ENCODE results near the gene POLRMT.

Gene POLRMT

GRCh38 chr19:644789-645188 is 11.5 kb upstream of the POLRMT start:
- Histone ChIP-seq H3K27ac (ENCODE audit: low read depth, low read length, severe bottlenecking) (no peak overlapping the region), H3K4me1 (ENCODE audit: control insufficient read depth, insufficient read depth, low read length, poor library complexity, severe bottlenecking) (no peaks in the 10 kb centered on the region), H3K9me3 (ENCODE audit: control insufficient read depth, low read length) (no peaks in the 10 kb centered on the region), H3K36me3 (ENCODE audit: control insufficient read depth, insufficient read depth, low read length) (peaks cover 46% of the 10 kb centered on the region), H3K4me3 (ENCODE audit: extremely low read depth, insufficient read depth, low read length, poor library complexity, severe bottlenecking) (no peak overlapping the region)
- 92 to 97% methylated on average over 7 to 13 of the region's 14 CpGs for WGBS, 2 experiments (ENCODE audit: insufficient coverage in 2 of 2)

- Histone ChIP-seq H3K27ac (ENCODE audit: low read depth, low read length, severe bottlenecking) (no peak overlapping the region), H3K36me3 (ENCODE audit: control insufficient read depth, insufficient read depth, low read length) (peaks cover 43% of the 10 kb centered on the region), H3K9me3 (ENCODE audit: control insufficient read depth, low read length) (no peaks in the 10 kb centered on the region), H3K4me1 (ENCODE audit: control insufficient read depth, insufficient read depth, low read length, poor library complexity, severe bottlenecking) (no peaks in the 10 kb centered on the region), H3K4me3 (ENCODE audit: extremely low read depth, insufficient read depth, low read length, poor library complexity, severe bottlenecking) (no peak overlapping the region)
- 89 to 90% methylated on average over 21 to 27 of the region's 28 CpGs for WGBS, 2 experiments (ENCODE audit: insufficient coverage in 2 of 2)
Measured at GRCh38 chr19:644363-644762, 11.0 kb upstream of the POLRMT start.

- peaks cover 36% of the 10 kb centered on the region for H3K36me3 ChIP-seq (ENCODE audit: control insufficient read depth, insufficient read depth, low read length)
- 94% methylated on average over 22 to 24 of the region's 24 CpGs for WGBS, 2 experiments (ENCODE audit: insufficient coverage in 2 of 2)
- no peaks in the 10 kb centered on the region for H3K9me3 ChIP-seq (ENCODE audit: control insufficient read depth, low read length)
- H3K4me3 ChIP-seq (ENCODE audit: extremely low read depth, insufficient read depth, low read length, poor library complexity, severe bottlenecking), result no peak overlapping the region
- no peak overlapping the region for H3K27ac ChIP-seq (ENCODE audit: low read depth, low read length, severe bottlenecking)
- no peaks in the 10 kb centered on the region for H3K4me1 ChIP-seq (ENCODE audit: control insufficient read depth, insufficient read depth, low read length, poor library complexity, severe bottlenecking)
Measured at GRCh38 chr19:643736-644135, 10.4 kb upstream of the POLRMT start.

- no peaks in the 10 kb centered on the region for H3K9me3 ChIP-seq (ENCODE audit: control insufficient read depth, low read length)
- no peak overlapping the region for H3K27ac ChIP-seq (ENCODE audit: low read depth, low read length, severe bottlenecking)
- H3K36me3 ChIP-seq (ENCODE audit: control insufficient read depth, insufficient read depth, low read length), result peaks cover 31% of the 10 kb centered on the region
- no peaks in the 10 kb centered on the region for H3K4me1 ChIP-seq (ENCODE audit: control insufficient read depth, insufficient read depth, low read length, poor library complexity, severe bottlenecking)
- WGBS, 2 experiments (ENCODE audit: insufficient coverage in 2 of 2), result 93 to 94% methylated on average over 51 to 60 of the region's 70 CpGs
- no peak overlapping the region for H3K4me3 ChIP-seq (ENCODE audit: extremely low read depth, insufficient read depth, low read length, poor library complexity, severe bottlenecking)
Measured at GRCh38 chr19:642767-643727, 9.7 kb upstream of the POLRMT start.

GRCh38 chr19:641702-642101 is 8.4 kb upstream of the POLRMT start:
- Histone ChIP-seq H3K9me3 (ENCODE audit: control insufficient read depth, low read length) (no peaks in the 10 kb centered on the region), H3K27ac (ENCODE audit: low read depth, low read length, severe bottlenecking) (no peak overlapping the region), H3K36me3 (ENCODE audit: control insufficient read depth, insufficient read depth, low read length) (peaks cover 18% of the 10 kb centered on the region), H3K4me1 (ENCODE audit: control insufficient read depth, insufficient read depth, low read length, poor library complexity, severe bottlenecking) (no peaks in the 10 kb centered on the region), H3K4me3 (ENCODE audit: extremely low read depth, insufficient read depth, low read length, poor library complexity, severe bottlenecking) (no peak overlapping the region)
- 94 to 95% methylated on average over 15 to 17 of the region's 17 CpGs for WGBS, 2 experiments (ENCODE audit: insufficient coverage in 2 of 2)

GRCh38 chr19:640606-641189 is 7.4 kb upstream of the POLRMT start:
- Histone ChIP-seq H3K27ac (ENCODE audit: low read depth, low read length, severe bottlenecking) (no peak overlapping the region), H3K9me3 (ENCODE audit: control insufficient read depth, low read length) (no peaks in the 10 kb centered on the region), H3K4me3 (ENCODE audit: extremely low read depth, insufficient read depth, low read length, poor library complexity, severe bottlenecking) (no peak overlapping the region), H3K36me3 (ENCODE audit: control insufficient read depth, insufficient read depth, low read length) (peaks cover 8% of the 10 kb centered on the region), H3K4me1 (ENCODE audit: control insufficient read depth, insufficient read depth, low read length, poor library complexity, severe bottlenecking) (no peaks in the 10 kb centered on the region)
- WGBS, 2 experiments (ENCODE audit: insufficient coverage in 2 of 2), result 94 to 95% methylated on average over 24 to 27 of the region's 31 CpGs

GRCh38 chr19:640161-640558 is 6.8 kb upstream of the POLRMT start:
- Histone ChIP-seq H3K4me1 (ENCODE audit: control insufficient read depth, insufficient read depth, low read length, poor library complexity, severe bottlenecking) (no peaks in the 10 kb centered on the region), H3K4me3 (ENCODE audit: extremely low read depth, insufficient read depth, low read length, poor library complexity, severe bottlenecking) (peak overlapping the region; percentile 24), H3K27ac (ENCODE audit: low read depth, low read length, severe bottlenecking) (no peak overlapping the region), H3K36me3 (ENCODE audit: control insufficient read depth, insufficient read depth, low read length) (peaks cover 5% of the 10 kb centered on the region), H3K9me3 (ENCODE audit: control insufficient read depth, low read length) (no peaks in the 10 kb centered on the region)
- WGBS, 2 experiments (ENCODE audit: insufficient coverage in 2 of 2), result 54 to 57% methylated on average over 22 to 23 of the region's 25 CpGs

- Histone ChIP-seq H3K36me3 (ENCODE audit: control insufficient read depth, insufficient read depth, low read length) (peaks cover 5% of the 10 kb centered on the region), H3K4me3 (ENCODE audit: extremely low read depth, insufficient read depth, low read length, poor library complexity, severe bottlenecking) (peak within 1 kb of the TSS; percentile 37), H3K27ac (ENCODE audit: low read depth, low read length, severe bottlenecking) (no peak within 1 kb of the TSS), H3K9me3 (ENCODE audit: control insufficient read depth, low read length) (no peaks in the 10 kb centered on the region), H3K4me1 (ENCODE audit: control insufficient read depth, insufficient read depth, low read length, poor library complexity, severe bottlenecking) (no peaks in the 10 kb centered on the region)
- WGBS, 2 experiments (ENCODE audit: insufficient coverage in 2 of 2), result 8 to 9% methylated on average over 67 to 82 of the region's 109 CpGs
Measured at GRCh38 chr19:639253-640160, 6.2 kb upstream of the POLRMT start, which contains the start of gene FGF22. Gene FGF22, plus strand, starts transcription at chr19:639879. Its CDS starts 47 bp downstream, at chr19:639926.

- Histone ChIP-seq H3K9me3 (ENCODE audit: control insufficient read depth, low read length) (no peaks in the 10 kb centered on the region), H3K36me3 (ENCODE audit: control insufficient read depth, insufficient read depth, low read length) (no peaks in the 10 kb centered on the region), H3K4me3 (ENCODE audit: extremely low read depth, insufficient read depth, low read length, poor library complexity, severe bottlenecking) (peak overlapping the region; percentile 37), H3K4me1 (ENCODE audit: control insufficient read depth, insufficient read depth, low read length, poor library complexity, severe bottlenecking) (peaks cover 3% of the 10 kb centered on the region), H3K27ac (ENCODE audit: low read depth, low read length, severe bottlenecking) (no peak overlapping the region)
- WGBS, 2 experiments (ENCODE audit: insufficient coverage in 2 of 2), result 72 to 76% methylated on average over 13 to 15 of the region's 17 CpGs
Measured at GRCh38 chr19:638906-639252, 5.5 kb upstream of the POLRMT start.

GRCh38 chr19:634975-635652 is 1.8 kb upstream of the POLRMT start:
- H3K27ac ChIP-seq (ENCODE audit: low read depth, low read length, severe bottlenecking), result no peak overlapping the region
- no peak overlapping the region for H3K4me3 ChIP-seq (ENCODE audit: extremely low read depth, insufficient read depth, low read length, poor library complexity, severe bottlenecking)
- H3K4me1 ChIP-seq (ENCODE audit: control insufficient read depth, insufficient read depth, low read length, poor library complexity, severe bottlenecking), result peaks cover 7% of the 10 kb centered on the region
- WGBS, 2 experiments (ENCODE audit: insufficient coverage in 2 of 2), result 89 to 92% methylated on average over 13 to 16 of the region's 16 CpGs
- no peaks in the 10 kb centered on the region for H3K9me3 ChIP-seq (ENCODE audit: control insufficient read depth, low read length)
- peaks cover 13% of the 10 kb centered on the region for H3K36me3 ChIP-seq (ENCODE audit: control insufficient read depth, insufficient read depth, low read length)

Measured in mesodermal cell (in vitro differentiated cells).